H1 (cell line): ENCODE data around the gene HIBADH. TPM values are rescaled to one million over a fixed set of nuclear protein-coding genes. Genes with fewer than 3 reads are reported as not detected.

Experiments
- polyA plus RNA-seq, 7 experiments: library from polyadenylated mRNA; depleted of rRNA in 3 of 7; stranded (reverse) in 5 of 7; unstranded in 2 of 7; fragments of >200 nt in 5 of 7; fragments of 200-250 nt in 2 of 7; gene quantifications; 1 replicate in 5 of 7; 2 replicates in 1 of 7; 4 replicates in 1 of 7; pipeline versions ENCODE4 v1.2.1 to v1.2.3, GENCODE V29; 2011 to 2013; ENCODE audit warnings: missing spikeins in 2 of 7, mixed read lengths in 2 of 7
- total RNA-seq: library from RNA; stranded (reverse); fragmentation: NEBNext Ultra II Directional; extraction: Animal tissue kit (Norgen Biotek cat#: 25700); gene quantifications from 2 replicates; pipeline ENCODE4 v1.2.1, GENCODE V29; 2021
- TF ChIP-seq, protein P1 (sequence below): fragments of 300-600 bp; sonication (generic); IDR thresholded peaks from 2 replicates; pipeline ENCODE4 v1.7.1; 2012; ENCODE audit warnings: low read length, moderate library complexity, mild to moderate bottlenecking, inconsistent platforms; ENCODE audit not compliant: insufficient replicate concordance

HIBADH gene
- total and polyA plus RNA-seq, 2 of the 8 experiments (the other 6 are each of a cell fraction or from before 2014, with no cell fraction given), result 30.1 to 39.5 TPM

DNA sequence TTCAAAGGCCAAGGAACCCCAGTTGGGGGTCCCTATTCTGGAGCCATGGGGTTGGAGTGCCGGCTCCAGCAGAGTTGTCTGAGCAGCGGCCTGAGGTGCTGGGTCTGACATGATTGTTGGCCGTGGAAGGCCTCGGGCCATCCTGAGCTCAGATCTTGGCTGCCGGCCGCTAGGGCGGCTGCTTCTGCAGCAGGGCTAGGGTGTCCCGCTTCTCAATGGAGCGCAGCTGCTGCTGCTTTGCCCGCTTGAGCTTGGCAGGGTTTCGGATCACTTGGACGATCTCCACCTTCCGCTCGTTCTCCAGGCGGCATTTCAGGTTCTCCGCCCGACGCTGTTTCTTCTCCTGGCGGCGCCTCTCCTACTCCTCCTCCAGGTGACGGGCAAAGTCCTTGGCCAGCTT, 171.1 kb downstream of the HIBADH start (continued):
- TF ChIP-seq, protein P1, sequence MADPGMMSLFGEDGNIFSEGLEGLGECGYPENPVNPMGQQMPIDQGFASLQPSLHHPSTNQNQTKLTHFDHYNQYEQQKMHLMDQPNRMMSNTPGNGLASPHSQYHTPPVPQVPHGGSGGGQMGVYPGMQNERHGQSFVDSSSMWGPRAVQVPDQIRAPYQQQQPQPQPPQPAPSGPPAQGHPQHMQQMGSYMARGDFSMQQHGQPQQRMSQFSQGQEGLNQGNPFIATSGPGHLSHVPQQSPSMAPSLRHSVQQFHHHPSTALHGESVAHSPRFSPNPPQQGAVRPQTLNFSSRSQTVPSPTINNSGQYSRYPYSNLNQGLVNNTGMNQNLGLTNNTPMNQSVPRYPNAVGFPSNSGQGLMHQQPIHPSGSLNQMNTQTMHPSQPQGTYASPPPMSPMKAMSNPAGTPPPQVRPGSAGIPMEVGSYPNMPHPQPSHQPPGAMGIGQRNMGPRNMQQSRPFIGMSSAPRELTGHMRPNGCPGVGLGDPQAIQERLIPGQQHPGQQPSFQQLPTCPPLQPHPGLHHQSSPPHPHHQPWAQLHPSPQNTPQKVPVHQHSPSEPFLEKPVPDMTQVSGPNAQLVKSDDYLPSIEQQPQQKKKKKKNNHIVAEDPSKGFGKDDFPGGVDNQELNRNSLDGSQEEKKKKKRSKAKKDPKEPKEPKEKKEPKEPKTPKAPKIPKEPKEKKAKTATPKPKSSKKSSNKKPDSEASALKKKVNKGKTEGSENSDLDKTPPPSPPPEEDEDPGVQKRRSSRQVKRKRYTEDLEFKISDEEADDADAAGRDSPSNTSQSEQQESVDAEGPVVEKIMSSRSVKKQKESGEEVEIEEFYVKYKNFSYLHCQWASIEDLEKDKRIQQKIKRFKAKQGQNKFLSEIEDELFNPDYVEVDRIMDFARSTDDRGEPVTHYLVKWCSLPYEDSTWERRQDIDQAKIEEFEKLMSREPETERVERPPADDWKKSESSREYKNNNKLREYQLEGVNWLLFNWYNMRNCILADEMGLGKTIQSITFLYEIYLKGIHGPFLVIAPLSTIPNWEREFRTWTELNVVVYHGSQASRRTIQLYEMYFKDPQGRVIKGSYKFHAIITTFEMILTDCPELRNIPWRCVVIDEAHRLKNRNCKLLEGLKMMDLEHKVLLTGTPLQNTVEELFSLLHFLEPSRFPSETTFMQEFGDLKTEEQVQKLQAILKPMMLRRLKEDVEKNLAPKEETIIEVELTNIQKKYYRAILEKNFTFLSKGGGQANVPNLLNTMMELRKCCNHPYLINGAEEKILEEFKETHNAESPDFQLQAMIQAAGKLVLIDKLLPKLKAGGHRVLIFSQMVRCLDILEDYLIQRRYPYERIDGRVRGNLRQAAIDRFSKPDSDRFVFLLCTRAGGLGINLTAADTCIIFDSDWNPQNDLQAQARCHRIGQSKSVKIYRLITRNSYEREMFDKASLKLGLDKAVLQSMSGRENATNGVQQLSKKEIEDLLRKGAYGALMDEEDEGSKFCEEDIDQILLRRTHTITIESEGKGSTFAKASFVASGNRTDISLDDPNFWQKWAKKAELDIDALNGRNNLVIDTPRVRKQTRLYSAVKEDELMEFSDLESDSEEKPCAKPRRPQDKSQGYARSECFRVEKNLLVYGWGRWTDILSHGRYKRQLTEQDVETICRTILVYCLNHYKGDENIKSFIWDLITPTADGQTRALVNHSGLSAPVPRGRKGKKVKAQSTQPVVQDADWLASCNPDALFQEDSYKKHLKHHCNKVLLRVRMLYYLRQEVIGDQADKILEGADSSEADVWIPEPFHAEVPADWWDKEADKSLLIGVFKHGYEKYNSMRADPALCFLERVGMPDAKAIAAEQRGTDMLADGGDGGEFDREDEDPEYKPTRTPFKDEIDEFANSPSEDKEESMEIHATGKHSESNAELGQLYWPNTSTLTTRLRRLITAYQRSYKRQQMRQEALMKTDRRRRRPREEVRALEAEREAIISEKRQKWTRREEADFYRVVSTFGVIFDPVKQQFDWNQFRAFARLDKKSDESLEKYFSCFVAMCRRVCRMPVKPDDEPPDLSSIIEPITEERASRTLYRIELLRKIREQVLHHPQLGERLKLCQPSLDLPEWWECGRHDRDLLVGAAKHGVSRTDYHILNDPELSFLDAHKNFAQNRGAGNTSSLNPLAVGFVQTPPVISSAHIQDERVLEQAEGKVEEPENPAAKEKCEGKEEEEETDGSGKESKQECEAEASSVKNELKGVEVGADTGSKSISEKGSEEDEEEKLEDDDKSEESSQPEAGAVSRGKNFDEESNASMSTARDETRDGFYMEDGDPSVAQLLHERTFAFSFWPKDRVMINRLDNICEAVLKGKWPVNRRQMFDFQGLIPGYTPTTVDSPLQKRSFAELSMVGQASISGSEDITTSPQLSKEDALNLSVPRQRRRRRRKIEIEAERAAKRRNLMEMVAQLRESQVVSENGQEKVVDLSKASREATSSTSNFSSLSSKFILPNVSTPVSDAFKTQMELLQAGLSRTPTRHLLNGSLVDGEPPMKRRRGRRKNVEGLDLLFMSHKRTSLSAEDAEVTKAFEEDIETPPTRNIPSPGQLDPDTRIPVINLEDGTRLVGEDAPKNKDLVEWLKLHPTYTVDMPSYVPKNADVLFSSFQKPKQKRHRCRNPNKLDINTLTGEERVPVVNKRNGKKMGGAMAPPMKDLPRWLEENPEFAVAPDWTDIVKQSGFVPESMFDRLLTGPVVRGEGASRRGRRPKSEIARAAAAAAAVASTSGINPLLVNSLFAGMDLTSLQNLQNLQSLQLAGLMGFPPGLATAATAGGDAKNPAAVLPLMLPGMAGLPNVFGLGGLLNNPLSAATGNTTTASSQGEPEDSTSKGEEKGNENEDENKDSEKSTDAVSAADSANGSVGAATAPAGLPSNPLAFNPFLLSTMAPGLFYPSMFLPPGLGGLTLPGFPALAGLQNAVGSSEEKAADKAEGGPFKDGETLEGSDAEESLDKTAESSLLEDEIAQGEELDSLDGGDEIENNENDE, result no peak
- TF ChIP-seq, all 59 proteins: peak for 0
